Measurements from ENCODE around the gene XXYLT1. TPM values are rescaled to one million over a fixed set of nuclear protein-coding genes. Genes with fewer than 3 reads are reported as not detected.

XXYLT1 gene
- polyA plus RNA-seq, 2 of the 4 experiments (the other 2 are of a cell fraction): 11.9 to 12.0 TPM

DNA sequence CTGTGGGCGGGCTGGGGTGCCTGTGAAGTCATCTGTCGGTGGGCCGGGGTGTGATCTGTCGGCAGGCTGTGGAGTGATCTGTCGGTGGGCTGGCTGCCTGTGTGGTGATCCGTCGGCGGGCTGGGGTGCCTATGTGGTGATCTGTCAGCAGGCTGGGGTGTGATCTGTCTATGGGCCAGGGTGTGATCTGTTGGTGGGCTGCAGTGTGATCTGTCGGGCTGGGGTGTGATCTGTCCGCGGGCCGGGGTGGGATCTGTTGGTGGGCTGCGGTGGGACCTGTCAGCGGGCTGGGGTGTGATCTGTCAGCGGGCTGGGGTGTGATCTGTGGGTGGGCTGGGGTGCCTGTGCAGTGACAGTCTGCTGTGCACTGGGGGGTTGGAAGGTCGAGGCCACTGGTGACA lies 204.5 kb downstream of the XXYLT1 start (continued):
- no peak for TF ChIP-seq ZFP36 (IDR thresholded peaks at IDR 0.05; ENCODE audit: borderline replicate concordance, partially characterized antibody)
- TF ChIP-seq CEBPB (IDR thresholded peaks at IDR 0.05): no peak
- no peak for TF ChIP-seq NFE2L2 (conservative IDR thresholded peaks at IDR 0.05; ENCODE audit: low read length)
- no peak for TF ChIP-seq RCOR1 (IDR thresholded peaks at IDR 0.05; ENCODE audit: low read depth, low read length)
- TF ChIP-seq, protein P1, sequence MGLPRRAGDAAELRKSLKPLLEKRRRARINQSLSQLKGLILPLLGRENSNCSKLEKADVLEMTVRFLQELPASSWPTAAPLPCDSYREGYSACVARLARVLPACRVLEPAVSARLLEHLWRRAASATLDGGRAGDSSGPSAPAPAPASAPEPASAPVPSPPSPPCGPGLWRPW (IDR thresholded peaks at IDR 0.05): no peak
- no peak for TF ChIP-seq ZC3H11A (IDR thresholded peaks at IDR 0.05)

DNA sequence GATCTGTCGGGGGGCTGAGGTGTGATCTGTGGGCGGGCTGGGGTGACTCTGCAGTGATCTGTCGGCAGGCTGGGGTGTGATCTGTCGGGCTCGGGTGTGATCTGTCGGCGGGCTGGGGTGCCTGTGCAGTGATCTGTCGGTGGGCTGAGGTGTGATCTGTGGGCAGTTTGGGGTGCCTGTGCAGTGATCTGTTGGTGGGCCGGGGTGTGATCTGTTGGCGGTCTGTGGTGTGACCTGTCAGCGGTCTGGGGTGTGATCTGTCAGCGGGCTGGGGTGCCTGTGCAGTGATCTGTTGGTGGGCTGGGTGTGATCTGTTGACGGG lies 205.1 kb downstream of the XXYLT1 start:
- FAIRE-seq (no peak), ATAC-seq (no peak), DNase-seq (ENCODE audit: low read depth in 1 of 2, low spot score in 1 of 2) (no peak)
- CTCF ChIA-PET: interaction anchor here (0.7 kb wide), 1 partner anchor 134 kb away, joined by 3 read pairs; no protein-coding TSS in a partner anchor
- Histone ChIP-seq H3K4me2 (no peak overlapping the region), H3K4me1 (no peaks in the 10 kb centered on the region), H3K27ac (no peak overlapping the region), H3K4me3 (no peak overlapping the region), H3K9me3 (no peaks in the 10 kb centered on the region)
- WGBS (ENCODE audit: missing lambda C conversion rate): 87% methylated on average over 9 of the region's 13 CpGs
- POLR2A ChIA-PET: no interaction called here
- TF ChIP-seq, protein P2, sequence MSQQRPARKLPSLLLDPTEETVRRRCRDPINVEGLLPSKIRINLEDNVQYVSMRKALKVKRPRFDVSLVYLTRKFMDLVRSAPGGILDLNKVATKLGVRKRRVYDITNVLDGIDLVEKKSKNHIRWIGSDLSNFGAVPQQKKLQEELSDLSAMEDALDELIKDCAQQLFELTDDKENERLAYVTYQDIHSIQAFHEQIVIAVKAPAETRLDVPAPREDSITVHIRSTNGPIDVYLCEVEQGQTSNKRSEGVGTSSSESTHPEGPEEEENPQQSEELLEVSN (IDR thresholded peaks at IDR 0.05; ENCODE audit: borderline replicate concordance, low read depth): no peak
- TF ChIP-seq EP300 (IDR thresholded peaks at IDR 0.05): no peak
- TF ChIP-seq POLR2A (IDR thresholded peaks at IDR 0.05; ENCODE audit: low read length): no peak
- TF ChIP-seq MYC (IDR thresholded peaks at IDR 0.05; ENCODE audit: borderline replicate concordance, low read length): no peak
- no peak for TF ChIP-seq MAZ (IDR thresholded peaks at IDR 0.05; ENCODE audit: borderline replicate concordance, low read depth, low read length)
- TF ChIP-seq SMC3 (IDR thresholded peaks at IDR 0.05): no peak
- TF ChIP-seq CBX8 (IDR thresholded peaks at IDR 0.05): no peak
- TF ChIP-seq RFX5 (IDR thresholded peaks at IDR 0.05): no peak
- TF ChIP-seq PHF8 (IDR thresholded peaks at IDR 0.05; ENCODE audit: borderline replicate concordance, low read depth): no peak

DNA sequence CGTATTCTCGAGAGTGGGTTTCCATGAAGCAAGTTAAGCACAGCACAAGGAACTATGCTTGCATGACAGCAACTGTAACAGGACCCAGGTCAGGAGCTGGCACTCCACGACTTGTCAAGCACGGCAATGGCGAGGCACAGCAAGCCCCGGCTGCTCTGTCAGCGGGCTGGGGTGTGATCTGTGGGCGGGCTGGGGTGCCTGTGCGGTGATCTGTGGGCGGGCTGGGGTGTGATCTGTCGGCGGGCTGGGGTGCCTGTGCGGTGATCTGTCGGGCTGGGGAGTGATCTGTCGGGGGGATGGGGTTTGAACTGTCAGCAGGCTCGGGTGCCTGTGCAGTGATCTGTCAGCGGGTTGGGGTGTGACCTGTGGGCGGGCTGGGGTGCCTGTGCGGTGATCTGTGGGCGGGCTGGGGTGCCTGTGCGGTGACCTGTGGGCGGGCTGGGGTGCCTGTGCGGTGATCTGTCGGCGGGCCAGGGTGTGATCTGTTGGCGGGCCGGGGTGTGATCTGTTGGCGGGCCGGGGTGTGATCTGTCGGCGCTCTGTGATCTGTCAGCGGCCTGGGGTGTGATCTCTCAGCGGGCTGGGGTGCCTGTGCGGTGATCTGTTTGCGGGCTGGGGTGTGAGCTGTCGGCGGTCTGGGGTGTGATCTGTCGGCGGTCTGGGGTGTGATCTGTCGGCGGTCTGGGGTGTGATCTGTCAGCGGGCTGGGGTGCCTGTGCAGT lies 205.7 kb downstream of the XXYLT1 start:
- FAIRE-seq (no peak), DNase-seq (ENCODE audit: low read depth in 1 of 2, low spot score in 1 of 2) (no peak), ATAC-seq (no peak)
- Histone ChIP-seq H3K4me2 (no peak overlapping the region), H3K27ac (no peak overlapping the region), H3K4me1 (no peaks in the 10 kb centered on the region), H3K9me3 (no peaks in the 10 kb centered on the region), H3K4me3 (no peak overlapping the region)
- ChIA-PET POLR2A (no interaction called here), CTCF (interaction anchor here (0.6 to 0.7 kb wide), 2 partner anchors 135 to 220 kb away, joined by 3 to 4 read pairs; no protein-coding TSS in a partner anchor)
- WGBS (ENCODE audit: missing lambda C conversion rate): 83% methylated on average over 2 of the region's 42 CpGs
- no peak for TF ChIP-seq TFCP2L1 (CRISPR knock-in tag; IDR thresholded peaks at IDR 0.05)
- no peak for TF ChIP-seq JUNB (IDR thresholded peaks at IDR 0.05)
- no peak for TF ChIP-seq POLR2A (IDR thresholded peaks at IDR 0.05; ENCODE audit: low read length)
- TF ChIP-seq FOSL2 (IDR thresholded peaks at IDR 0.05): no peak
- TF ChIP-seq FOSL2 (CRISPR knock-in tag; IDR thresholded peaks at IDR 0.05): no peak
- no peak for TF ChIP-seq FOXS1 (CRISPR knock-in tag; IDR thresholded peaks at IDR 0.05)
- TF ChIP-seq, protein P3, sequence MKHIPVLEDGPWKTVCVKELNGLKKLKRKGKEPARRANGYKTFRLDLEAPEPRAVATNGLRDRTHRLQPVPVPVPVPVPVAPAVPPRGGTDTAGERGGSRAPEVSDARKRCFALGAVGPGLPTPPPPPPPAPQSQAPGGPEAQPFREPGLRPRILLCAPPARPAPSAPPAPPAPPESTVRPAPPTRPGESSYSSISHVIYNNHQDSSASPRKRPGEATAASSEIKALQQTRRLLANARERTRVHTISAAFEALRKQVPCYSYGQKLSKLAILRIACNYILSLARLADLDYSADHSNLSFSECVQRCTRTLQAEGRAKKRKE (CRISPR knock-in tag; IDR thresholded peaks at IDR 0.05; ENCODE audit: low read depth): no peak
- no peak for TF ChIP-seq RARB (CRISPR knock-in tag; IDR thresholded peaks at IDR 0.05)
- TF ChIP-seq CHD4 (IDR thresholded peaks at IDR 0.05; ENCODE audit: borderline replicate concordance): no peak
- no peak for TF ChIP-seq HOXA7 (CRISPR knock-in tag; IDR thresholded peaks at IDR 0.05)
- TF ChIP-seq NFE2L2 (conservative IDR thresholded peaks at IDR 0.05; ENCODE audit: low read length): no peak
- TF ChIP-seq, protein P4, sequence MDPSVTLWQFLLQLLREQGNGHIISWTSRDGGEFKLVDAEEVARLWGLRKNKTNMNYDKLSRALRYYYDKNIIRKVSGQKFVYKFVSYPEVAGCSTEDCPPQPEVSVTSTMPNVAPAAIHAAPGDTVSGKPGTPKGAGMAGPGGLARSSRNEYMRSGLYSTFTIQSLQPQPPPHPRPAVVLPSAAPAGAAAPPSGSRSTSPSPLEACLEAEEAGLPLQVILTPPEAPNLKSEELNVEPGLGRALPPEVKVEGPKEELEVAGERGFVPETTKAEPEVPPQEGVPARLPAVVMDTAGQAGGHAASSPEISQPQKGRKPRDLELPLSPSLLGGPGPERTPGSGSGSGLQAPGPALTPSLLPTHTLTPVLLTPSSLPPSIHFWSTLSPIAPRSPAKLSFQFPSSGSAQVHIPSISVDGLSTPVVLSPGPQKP (IDR thresholded peaks at IDR 0.05; ENCODE audit: low read depth, low read length): no peak
- TF ChIP-seq MAFK (IDR thresholded peaks at IDR 0.05; ENCODE audit: partially characterized antibody): no peak
- no peak for TF ChIP-seq ZSCAN20 (CRISPR knock-in tag; IDR thresholded peaks at IDR 0.05)
- TF ChIP-seq, protein P2 (IDR thresholded peaks at IDR 0.05; ENCODE audit: borderline replicate concordance, low read depth): no peak
- TF ChIP-seq CEBPB (IDR thresholded peaks at IDR 0.05): no peak
- no peak for TF ChIP-seq ZNF302 (CRISPR knock-in tag; IDR thresholded peaks at IDR 0.05)
- no peak for TF ChIP-seq GATA3 (IDR thresholded peaks at IDR 0.05; ENCODE audit: borderline replicate concordance)
- no peak for TF ChIP-seq CBX8 (IDR thresholded peaks at IDR 0.05)
- no peak for TF ChIP-seq ZC3H11A (IDR thresholded peaks at IDR 0.05)
- TF ChIP-seq, protein P5, sequence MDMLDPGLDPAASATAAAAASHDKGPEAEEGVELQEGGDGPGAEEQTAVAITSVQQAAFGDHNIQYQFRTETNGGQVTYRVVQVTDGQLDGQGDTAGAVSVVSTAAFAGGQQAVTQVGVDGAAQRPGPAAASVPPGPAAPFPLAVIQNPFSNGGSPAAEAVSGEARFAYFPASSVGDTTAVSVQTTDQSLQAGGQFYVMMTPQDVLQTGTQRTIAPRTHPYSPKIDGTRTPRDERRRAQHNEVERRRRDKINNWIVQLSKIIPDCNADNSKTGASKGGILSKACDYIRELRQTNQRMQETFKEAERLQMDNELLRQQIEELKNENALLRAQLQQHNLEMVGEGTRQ (IDR thresholded peaks at IDR 0.05): no peak

All from A549 (cell line).